ENCODE data around the gene HSH2D. TPM values are rescaled to one million over a fixed set of nuclear protein-coding genes. Genes with fewer than 3 reads are reported as not detected.

The HSH2D gene
- total and polyA plus RNA-seq, 4 donors, result 5.5 to 9.3 (median 6.4) TPM

GRCh38 chr19:16121967-16122366 lies 21.5 kb upstream of the HSH2D start:
- no peak overlapping the region for H3K9ac ChIP-seq (ENCODE audit: insufficient read depth in 1 of 2, low read length in 2 of 2)
- H3K4me3 ChIP-seq, result no peak overlapping the region
- 95 to 97% methylated on average over 11 of the region's 11 CpGs for WGBS, 2 donors
- peaks cover 0 to 4% (median 0%) of the 10 kb centered on the region in 5 donors for H3K4me1 ChIP-seq (ENCODE audit: control insufficient read depth in 5 of 5, insufficient read depth in 5 of 5, low read length in 5 of 5)
- ATAC-seq (ENCODE audit: insufficient read depth, low FRiP score), result no peak
- H3K27ac ChIP-seq (ENCODE audit: low read depth in 1 of 2, low read length in 1 of 2), result no peak overlapping the region
- H3K36me3 ChIP-seq (ENCODE audit: control insufficient read depth in 4 of 4, insufficient read depth in 4 of 4, low read length in 4 of 4), result peaks cover 16 to 73% (median 28%) of the 10 kb centered on the region in 4 donors
- no peak for DNase-seq
- H3K9me3 ChIP-seq (ENCODE audit: control insufficient read depth in 4 of 4, insufficient read depth in 3 of 4, low read length in 3 of 4), result no peaks in the 10 kb centered on the region
- no peaks in the 10 kb centered on the region for H3K27me3 ChIP-seq (ENCODE audit: control insufficient read depth in 3 of 3, insufficient read depth in 3 of 3, low read length in 2 of 3)
- TF ChIP-seq CTCF (IDR thresholded peaks at IDR 0.05; ENCODE audit: control extremely low read depth, extremely low read depth), result no peak

GRCh38 chr19:16124953-16125352 lies 18.5 kb upstream of the HSH2D start:
- Histone ChIP-seq H3K9me3 (ENCODE audit: control insufficient read depth in 4 of 4, insufficient read depth in 3 of 4, low read length in 3 of 4) (no peaks in the 10 kb centered on the region), H3K36me3 (ENCODE audit: control insufficient read depth in 4 of 4, insufficient read depth in 4 of 4, low read length in 4 of 4) (peaks cover 12 to 83% (median 40%) of the 10 kb centered on the region in 4 donors), H3K27me3 (ENCODE audit: control insufficient read depth in 3 of 3, insufficient read depth in 3 of 3, low read length in 2 of 3) (no peaks in the 10 kb centered on the region), H3K27ac (ENCODE audit: low read depth in 1 of 2, low read length in 1 of 2) (no peak overlapping the region), H3K4me3 (no peak overlapping the region), H3K4me1 (ENCODE audit: control insufficient read depth in 5 of 5, insufficient read depth in 5 of 5, low read length in 5 of 5) (no peaks in the 10 kb centered on the region), H3K9ac (ENCODE audit: insufficient read depth in 1 of 2, low read length in 2 of 2) (no peak overlapping the region)
- no peak for TF ChIP-seq CTCF (IDR thresholded peaks at IDR 0.05; ENCODE audit: control extremely low read depth, extremely low read depth)
- DNase-seq, result no peak
- 94% methylated on average over 14 of the region's 14 CpGs for WGBS, 2 donors
- no peak for ATAC-seq (ENCODE audit: insufficient read depth, low FRiP score)

GRCh38 chr19:16125737-16126495 lies 17.6 kb upstream of the HSH2D start:
- no peaks in the 10 kb centered on the region for H3K9me3 ChIP-seq (ENCODE audit: control insufficient read depth in 4 of 4, insufficient read depth in 3 of 4, low read length in 3 of 4)
- H3K27ac ChIP-seq (ENCODE audit: low read depth in 1 of 2, low read length in 1 of 2), result no peak overlapping the region
- DNase-seq, result no peak
- peaks cover 16 to 84% (median 39%) of the 10 kb centered on the region in 4 donors for H3K36me3 ChIP-seq (ENCODE audit: control insufficient read depth in 4 of 4, insufficient read depth in 4 of 4, low read length in 4 of 4)
- H3K9ac ChIP-seq (ENCODE audit: insufficient read depth in 1 of 2, low read length in 2 of 2), result no peak overlapping the region
- no peak for ATAC-seq (ENCODE audit: insufficient read depth, low FRiP score)
- no peaks in the 10 kb centered on the region for H3K27me3 ChIP-seq (ENCODE audit: control insufficient read depth in 3 of 3, insufficient read depth in 3 of 3, low read length in 2 of 3)
- no peak for TF ChIP-seq CTCF (IDR thresholded peaks at IDR 0.05; ENCODE audit: control extremely low read depth, extremely low read depth)
- H3K4me1 ChIP-seq (ENCODE audit: control insufficient read depth in 5 of 5, insufficient read depth in 5 of 5, low read length in 5 of 5), result no peaks in the 10 kb centered on the region
- 80 to 89% methylated on average over 10 of the region's 10 CpGs for WGBS, 2 donors
- no peak overlapping the region for H3K4me3 ChIP-seq

All from lung (tissue), 12 donors.